ENCODE data around the gene PHF1. TPM values are rescaled to one million over a fixed set of nuclear protein-coding genes. Genes with fewer than 3 reads are reported as not detected.

Gene PHF1
- total RNA-seq, 1 donor from 2014 or later: 74.8 TPM

DNA sequence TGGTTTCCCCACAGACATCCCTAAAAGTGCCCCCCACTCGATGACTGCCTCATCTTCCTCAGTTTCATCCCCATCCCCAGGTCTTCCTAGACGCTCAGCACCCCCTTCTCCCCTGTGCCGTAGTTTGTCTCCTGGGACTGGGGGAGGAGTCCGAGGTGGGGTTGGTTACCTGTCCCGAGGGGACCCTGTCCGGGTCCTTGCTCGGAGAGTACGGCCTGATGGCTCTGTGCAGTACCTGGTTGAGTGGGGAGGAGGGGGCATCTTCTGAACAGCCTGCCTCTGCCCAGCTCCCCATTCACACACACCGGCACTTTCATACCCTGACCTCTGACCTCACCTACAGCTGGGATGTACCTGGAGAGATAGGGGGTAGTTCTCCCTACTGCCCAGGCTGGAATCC is 5.0 kb downstream of the PHF1 start:
- DNase-seq (ENCODE audit: low spot score): no peak
- intact Hi-C loops (cut with DNase I): loop anchor here (10.0 kb wide), 1 partner anchor 279 kb away; no protein-coding TSS in a partner anchor

DNA sequence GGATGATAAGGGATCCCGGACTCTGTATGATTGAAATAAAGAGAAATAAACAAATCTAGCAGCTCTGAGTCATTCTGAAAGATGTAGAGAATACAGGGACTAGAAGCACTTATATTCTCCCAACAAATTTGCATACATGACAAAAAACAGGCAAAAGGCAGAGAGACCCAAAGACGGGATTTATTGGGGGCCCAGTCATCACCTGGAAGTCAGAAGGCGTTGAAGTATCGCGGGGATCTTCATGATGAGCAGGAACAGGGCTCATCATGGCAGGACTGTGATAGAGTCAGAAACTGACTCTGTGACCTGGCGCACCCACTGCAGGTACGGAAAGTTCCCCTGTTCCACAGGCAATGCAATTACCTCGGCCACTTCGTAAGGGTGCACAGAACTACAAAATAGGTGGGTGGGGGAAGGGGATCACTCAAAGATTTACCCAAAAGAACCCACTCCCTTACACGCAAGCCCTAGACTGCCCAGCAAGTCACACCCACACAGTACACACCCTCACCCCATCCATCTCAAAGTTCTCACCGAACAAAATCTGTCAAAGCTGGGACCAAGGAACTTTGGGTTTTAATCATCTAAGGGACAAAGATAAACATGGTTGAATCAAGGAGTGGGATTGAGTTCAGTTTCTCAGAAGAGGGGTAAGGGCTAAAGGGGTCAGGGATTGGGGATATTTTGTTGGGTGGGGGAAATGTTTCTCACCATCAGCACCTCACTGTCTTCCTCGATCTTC is 5.7 kb downstream of the PHF1 start:
- intact Hi-C loops (cut with DNase I): loop anchor here (10.0 kb wide), 1 partner anchor 278 kb away; no protein-coding TSS in a partner anchor
- no peak for DNase-seq (ENCODE audit: low spot score)

DNA sequence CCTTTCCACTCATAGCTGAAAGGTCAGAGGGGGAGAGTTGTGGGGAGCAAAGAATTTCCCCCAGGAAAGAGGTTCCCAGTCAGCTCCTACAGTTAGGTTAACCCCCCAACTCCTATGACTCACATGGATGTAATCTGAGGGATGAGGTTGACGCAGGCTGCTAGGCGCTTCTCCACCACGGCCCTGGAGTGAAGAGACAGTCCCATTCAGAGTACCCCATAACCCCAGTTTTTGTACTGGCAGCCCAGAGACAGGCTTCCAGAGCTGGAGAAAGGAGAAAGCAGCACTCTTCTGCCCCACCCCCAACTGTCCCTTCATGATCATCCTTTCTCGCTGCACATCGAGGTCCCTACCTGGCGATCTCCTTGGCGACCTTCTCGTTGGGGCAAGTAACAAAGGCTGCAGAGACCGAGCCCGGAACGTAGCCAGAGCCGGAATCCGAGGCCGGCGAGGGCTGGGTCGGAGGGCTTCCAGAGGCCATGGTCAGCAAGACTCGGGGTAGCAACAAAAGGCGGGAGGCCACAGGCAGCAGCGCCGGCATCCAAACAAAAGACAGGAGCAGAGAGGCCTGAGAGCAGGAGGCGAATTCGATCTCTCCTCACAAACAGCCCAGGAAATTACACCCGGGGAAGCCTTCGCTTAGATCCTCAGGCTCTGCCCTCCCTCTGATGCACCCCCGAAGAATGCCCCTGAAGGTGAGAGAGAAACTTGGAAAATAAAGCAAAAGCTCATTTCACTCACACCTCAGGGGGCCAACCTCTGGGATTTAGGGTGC is 6.5 kb downstream of the PHF1 start:
- DNase-seq (ENCODE audit: low spot score): no peak
- intact Hi-C loops (cut with DNase I): loop anchor here (10.0 kb wide), 1 partner anchor 277 kb away; no protein-coding TSS in a partner anchor

DNA sequence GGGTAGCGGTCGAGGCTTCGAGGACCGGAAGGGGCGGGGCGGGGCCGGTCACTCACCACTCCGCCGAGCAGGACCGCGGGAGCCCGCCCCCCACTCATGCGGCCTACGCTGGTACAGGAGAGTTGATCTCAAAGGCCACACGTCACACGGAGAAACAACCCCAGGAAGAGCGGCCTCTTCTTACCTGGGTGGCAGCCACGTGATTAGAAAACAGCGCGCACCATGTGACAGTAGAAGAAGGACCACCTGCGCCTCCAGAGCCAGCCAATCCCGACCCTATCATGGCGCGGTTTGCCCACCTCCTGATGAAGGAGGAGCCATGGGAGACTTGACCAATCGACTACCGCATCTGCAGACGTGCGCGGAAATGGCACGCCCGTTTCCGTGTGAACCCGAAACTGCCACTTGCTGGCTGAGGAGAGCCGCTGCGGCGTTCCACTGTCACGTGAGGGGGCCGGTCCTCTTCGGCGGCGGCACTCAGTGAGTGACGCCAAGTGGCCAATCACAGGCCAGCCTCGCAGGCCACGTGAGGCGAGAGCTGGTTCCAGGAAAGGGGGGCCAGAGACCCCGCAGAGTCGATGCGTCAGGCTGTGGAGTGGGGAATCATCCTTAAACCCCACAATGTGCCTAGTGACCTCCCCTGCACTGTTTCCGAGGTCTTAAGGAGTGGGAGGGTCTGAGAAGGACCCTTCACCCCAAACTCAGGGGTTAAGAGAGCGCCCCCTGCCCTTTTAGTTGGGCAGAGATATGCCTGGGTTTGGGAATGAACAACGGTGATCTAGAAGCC is 7.3 kb downstream of the PHF1 start, which contains the start of gene CUTA:
Gene CUTA (minus strand): TSS at position 205 of the 787 bp plus-strand sequence. CDS start 107 bp downstream, at position 98.
- intact Hi-C loops (cut with DNase I): loop anchor here (1.0 to 10.0 kb wide), 2 partner anchors 8 to 277 kb away; no protein-coding TSS in a partner anchor
- DNase-seq (ENCODE audit: low spot score): peak; percentile 100

DNA sequence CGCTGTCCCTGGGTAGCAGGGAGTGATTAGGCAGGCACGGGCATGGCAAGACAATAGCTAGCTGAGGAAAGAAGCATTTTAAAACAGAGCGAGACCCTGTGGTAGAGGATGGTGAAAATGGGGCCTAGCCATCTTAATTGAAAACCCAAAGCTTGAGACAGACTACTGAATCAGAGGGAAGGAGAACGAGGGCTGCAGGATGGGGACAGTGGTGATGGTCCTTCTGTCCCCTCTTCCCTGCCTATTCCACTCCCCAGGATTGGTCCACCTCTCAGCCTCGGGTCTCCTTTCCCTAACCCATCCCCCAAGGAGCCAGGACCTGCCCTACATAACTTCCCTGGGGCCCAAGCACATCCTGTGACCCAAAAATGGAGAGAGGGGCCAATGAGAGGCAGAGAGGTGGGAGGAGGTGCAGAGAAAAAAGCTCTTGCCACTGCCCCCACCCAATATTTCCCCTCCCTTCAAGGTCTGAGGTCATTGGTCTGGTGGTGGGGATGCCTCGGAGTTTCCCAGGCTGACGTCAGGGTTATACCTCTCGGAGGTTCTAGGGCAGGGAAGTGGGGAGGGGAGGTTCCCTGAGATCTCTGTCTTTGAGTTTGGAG is 8.0 kb downstream of the PHF1 start:
- intact Hi-C loops (cut with DNase I): loop anchor here (1.0 to 10.0 kb wide), 2 partner anchors 8 to 276 kb away; no protein-coding TSS in a partner anchor
- DNase-seq (ENCODE audit: low spot score): no peak

DNA sequence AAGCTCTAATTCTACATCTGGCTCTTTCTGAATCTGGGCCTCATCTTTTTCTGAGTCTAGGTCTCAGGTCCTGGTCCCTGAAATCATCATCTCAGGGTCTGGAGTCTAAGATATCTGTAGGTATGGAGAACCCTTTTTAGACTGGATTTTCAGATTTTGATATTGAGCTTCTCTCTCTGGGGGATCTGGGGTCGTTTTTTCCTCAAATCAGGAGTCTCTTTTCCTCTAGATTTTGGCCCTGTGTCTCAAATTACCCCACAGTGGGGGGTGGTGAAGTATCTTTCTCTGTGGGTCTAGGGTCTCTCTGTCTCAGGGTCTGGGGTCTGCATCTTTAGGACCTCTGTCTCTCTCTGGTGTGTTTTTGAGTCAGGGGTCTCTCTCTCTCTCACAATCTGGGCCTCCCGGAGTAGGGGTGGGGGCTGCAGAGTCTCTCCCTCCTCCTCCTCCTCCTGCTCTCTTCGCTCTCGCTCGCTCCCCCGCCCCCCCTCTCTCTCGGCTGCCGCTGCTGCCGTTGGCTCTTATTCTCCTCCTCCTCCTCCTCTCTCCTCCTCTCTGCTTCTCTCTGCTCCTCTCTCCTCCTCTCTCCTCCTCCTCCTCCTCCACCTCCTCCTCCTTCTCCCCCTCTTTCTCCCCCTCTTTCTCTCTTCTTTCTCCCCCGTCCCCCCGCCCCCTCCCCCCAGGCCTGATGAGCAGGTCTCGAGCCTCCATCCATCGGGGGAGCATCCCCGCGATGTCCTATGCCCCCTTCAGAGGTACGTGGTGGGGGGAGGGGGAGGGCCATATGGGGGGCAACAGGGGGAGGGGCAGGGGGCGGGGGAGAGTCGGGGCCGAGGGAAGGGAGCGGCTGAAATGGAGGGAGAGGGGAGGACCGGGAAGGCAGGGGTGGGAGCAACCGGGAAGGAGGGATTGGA is 9.0 kb downstream of the PHF1 start, which contains the start of gene SYNGAP1:
Gene SYNGAP1 (plus strand): TSS at position 486 of the 911 bp plus-strand sequence. CDS start 200 bp downstream, at position 686.
- no peak for DNase-seq (ENCODE audit: low spot score)
- intact Hi-C loops (cut with DNase I): loop anchor here (10.0 kb wide), 1 partner anchor 275 kb away; no protein-coding TSS in a partner anchor

DNA sequence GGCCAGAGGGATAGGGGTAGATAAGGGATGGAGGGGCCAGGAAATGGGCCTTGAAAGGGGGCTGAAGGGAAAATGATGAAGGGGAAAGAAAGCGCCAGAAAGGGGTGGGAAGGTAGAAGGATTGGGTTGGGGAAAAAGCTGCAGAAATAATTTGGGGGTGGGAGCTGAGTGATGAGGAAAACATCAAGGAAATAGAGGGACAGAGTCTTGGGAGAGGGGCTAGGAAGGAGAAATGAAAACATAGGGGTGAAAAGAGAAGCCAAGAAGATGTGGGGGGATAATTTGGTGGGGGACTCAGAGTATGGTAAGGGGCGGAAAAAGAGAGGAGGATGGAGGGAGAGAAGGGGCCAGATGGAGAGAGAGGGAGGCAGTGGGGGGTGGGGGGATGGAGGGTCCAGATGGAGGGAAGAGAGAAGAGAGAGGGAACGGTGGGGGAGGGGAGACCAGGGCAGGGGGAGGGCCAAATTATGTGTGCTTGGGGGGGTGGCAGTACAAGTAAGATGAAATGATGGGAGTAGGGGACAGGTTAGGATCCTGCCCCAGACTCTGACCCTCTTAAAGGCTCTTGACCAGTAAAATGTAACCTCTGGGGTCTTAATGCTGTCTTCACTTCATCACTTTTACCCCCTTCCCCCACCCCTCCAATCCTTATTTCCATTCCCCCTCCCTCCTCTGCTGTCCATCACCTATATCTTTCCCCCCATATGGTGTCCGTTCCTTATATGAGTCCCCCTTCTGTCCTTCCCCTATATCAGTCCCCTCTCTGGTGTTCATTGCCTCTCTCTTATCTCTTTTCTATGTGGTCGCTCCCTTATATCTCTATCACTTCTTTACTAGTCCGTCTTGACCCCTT is 9.9 kb downstream of the PHF1 start:
- intact Hi-C loops (cut with DNase I): no loop called here
- DNase-seq (ENCODE audit: low spot score): no peak

DNA sequence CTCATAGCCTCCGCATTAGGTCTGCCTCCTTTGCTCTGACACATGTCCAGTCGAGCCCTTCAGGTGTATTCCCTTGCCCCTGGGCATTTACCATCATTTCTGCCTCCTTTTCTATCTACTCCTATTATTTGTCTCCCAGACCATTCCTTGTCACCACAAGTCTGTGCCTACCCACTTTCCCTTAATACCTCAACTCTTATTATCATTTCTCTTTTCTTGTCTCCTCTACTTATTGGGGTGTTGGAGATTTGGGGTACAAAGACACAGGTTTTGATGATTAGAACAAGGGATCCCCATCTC is 10.5 kb downstream of the PHF1 start:
- intact Hi-C loops (cut with DNase I): no loop called here
- no peak for DNase-seq (ENCODE audit: low spot score)

DNA sequence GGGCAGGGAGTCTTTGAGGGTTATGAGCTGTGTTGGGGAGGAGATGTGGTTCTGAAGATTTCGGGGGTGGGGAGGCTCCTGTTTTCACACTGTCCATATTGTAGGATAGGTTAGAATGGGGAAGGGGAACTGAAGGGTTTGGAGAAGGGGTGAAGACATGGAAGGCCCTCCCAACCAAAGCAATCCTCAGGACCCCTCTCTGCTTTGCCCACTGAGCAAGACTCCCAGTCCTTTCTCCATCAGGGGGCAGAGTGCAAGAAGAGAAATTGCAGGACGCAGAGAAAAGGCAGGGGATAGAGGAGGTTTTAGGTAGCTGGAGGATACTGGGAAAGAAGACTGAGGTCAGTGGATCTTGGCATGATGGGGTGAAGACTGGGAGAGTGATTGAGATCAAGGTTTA is 13.0 kb downstream of the PHF1 start:
- DNase-seq (ENCODE audit: low spot score): no peak
- intact Hi-C loops (cut with DNase I): no loop called here

DNA sequence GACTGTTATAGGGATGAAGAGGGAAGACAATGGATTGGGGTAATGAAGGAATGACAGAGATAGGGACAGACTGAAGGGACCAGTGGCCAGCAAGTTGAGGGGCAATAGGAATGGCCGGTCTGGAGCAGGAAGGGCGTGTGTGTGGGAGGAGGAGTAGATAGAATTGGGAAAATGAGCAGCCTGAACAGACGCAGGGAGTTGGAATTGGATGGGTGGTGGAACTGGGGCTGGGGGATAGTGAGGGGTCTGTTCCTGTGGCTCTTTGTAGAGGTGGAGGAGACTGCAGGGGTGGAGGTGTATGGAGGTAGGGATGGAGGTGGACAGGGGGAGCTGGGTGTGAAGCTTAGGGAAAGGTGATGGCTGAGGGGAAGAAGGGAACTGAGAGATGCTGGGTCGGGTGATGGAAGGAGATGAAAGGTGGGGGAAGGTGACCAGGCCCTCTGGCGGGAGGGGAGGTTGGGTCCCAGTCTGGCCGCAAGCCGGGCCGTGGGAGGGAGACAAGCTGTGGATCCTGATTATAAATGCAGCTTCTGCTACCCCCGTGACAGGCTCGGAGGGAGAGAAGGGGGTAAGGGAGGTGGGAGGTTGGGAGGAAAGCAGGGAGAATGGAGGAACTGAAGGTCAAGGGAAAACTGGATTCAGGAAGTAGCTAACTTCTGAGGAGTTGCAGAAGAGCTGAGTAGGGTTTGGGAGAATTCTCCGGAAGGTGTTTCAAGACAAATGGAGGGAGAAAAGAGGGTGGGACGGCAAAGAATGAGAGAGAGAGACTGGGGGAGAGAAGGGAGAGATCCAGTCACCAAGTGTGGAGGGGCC is 14.2 kb downstream of the PHF1 start:
- intact Hi-C loops (cut with DNase I): no loop called here
- no peak for DNase-seq (ENCODE audit: low spot score)

DNA sequence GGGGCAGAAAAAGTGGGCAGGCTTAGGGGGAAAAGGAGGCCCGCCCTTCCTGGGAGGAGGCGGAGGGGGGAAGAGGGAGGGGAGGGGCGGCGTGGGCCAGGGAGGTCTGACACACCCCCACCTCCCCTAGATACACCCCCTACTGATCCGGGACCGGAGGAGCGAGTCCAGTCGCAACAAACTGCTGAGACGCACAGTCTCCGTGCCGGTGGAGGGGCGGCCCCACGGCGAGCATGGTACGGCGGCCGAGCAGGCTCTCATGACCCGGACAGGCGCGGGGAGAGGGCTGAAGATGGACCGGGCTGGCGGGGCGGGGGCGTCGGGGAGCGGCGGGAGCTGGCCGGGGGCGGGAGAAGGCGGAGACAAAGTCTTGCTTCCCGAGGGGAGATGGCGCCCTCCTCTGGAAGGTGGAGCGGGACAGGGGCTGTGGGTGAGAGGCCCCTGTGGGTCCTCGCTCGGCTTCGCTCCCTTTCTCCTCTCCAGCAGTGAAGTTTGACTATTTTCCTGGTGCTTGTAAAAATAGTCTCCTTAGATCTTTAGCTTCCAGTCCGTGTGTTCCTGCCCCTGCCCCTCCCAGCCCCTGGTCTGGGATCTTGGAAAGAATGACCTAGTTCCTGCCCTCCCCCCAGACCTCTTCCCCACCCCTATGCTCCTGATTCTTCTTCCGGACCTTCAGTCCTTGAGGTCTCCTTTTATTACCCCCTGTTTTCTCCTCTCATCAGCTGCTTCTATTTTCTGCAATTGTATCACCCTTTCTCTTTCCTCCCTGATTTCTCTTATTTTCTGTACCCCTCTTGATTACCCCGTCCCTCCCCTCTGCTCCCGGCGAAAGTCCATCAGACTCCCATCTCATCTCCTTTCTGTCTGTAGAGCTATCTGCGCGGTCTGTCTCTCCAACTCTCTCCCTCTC is 15.1 kb downstream of the PHF1 start:
- intact Hi-C loops (cut with DNase I): loop anchor here (1.0 kb wide), 1 partner anchor 35 kb away; the partner anchor contains the start of gene KIFC1
- peak; percentile 94 for DNase-seq (ENCODE audit: low spot score)

DNA sequence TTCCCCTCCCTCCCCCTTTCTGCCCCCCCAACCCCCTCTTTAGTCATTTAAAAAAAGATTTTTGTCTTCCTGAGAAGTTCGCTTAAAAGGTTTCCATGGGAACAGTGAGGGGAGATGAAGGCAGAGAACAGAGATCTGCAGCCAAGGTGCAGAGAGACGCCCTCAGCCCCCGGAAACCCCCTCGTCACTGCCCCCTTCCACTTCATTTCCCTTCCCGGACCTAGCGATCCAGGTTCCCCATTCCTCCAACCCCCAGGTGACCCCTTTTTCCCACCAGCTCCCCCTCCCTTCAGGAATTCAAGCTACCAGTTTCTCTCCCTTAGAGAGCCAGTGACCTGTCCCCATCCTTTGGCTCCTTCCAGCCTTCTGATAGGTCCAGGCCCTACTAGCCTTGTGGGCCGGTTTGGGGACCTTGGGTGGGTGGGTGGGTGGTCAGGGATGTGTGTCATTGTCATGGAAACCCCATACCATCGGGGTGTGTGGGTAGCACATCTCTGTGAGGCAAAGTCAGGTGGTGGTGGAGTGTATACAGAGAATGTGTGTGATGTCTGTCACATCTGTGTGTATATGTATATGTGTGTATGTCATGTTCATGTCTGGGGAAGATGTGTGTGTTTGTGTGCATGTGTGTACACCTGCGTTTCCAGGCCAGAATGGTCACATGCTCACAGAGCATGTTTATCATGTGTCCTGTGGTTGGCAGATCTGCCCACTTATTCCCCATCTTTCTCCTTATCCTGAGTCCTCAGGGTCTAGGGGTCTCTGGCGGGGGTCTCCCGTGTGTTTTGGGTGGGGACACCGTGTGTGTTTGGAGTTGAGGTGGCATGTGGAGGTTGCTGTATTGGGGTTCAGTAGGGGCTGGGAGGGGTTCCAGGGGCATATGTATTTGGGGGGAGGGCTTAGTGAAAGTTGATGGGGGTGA is 16.0 kb downstream of the PHF1 start:
- intact Hi-C loops (cut with DNase I): loop anchor here (1.0 kb wide), 1 partner anchor 36 kb away; the partner anchor contains the start of gene KIFC1
- no peak for DNase-seq (ENCODE audit: low spot score)

DNA sequence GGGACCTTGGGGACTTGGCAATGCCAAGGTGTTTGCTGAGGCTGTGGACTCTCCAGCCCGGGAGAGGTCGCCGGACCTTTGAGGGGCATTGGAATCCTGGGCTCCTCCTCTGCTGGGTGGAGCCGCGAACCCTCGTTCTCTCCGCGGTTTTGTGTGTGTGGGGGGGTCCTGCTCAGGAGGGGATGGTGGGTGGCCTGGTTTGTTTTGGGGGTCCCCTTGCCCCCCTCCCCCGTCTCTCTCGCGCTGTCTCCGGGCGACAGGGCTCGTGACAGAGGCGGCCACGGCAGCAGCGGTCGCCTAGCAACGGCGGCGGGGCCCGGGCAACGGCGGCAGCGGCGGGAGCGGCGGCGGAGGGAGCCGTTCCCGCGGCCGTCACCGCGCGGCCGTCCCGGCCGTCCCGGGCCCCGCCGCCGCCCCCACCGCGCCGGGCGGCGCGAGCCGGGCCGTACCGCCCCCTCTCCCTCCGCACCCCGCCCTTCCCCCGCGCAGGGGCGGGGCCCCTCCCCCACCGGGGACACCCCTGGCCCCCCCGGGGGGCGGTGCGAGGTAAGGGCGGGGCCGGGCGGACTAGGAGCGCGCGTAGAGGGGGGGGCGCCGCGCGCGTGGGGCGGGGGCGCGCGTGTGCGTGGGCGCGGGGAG is 16.9 kb downstream of the PHF1 start:
- intact Hi-C loops (cut with DNase I): no loop called here

More for the DNA sequence above, 16.9 kb downstream of the PHF1 start:
- DNase-seq (ENCODE audit: low spot score): peak; percentile 85
